Measurements from ENCODE around the gene MED17.
"Not testable (repeated sequence)": the region's sequence is repeated elsewhere in the genome, so short reads cannot be mapped to it uniquely, and the experiment has no call there.

The MED17 gene

DNA sequence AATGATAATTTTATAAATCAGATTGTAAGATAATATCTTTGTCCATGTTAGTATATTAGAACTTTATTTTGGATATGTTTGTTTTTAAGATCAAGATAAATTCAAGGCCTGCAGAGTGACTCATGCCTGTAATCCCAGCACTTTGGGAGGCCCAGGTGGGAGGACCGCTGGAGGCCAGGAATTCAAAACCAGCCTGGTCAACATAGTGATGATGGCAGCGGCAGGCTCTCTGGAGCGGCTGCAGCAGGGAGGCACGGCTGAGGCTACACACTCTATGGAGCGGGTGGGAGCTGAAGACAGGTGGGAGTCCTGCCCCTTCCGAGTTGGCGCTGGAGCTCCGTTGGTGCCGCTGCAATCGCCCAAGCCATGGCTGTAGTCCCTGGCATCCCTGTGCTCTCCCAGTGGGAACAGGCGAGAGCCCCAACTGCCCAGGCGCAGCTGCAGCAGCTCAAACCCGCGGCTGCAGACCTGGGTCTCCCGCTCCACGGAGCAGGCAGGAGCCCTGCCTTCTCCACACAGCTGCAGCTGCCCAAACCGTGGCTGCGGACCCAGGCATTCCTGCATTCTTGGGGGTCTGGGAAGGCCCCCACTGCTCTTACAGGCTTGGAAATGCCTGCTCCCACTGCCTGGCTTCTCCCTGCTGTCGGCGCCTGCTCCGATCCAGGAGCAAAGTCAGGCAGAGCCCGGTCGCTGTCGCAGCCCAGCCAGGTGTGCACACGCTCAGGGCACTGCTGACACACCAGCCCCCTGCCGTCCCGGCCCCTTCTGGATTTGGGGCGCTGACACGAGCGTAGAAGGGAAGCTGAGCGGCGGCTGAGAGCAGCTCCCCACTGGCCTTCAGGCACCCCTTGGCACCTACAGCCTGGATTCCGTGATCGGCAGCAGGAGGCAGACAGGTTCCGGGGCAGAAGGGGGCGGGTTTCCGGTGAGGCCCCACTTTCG lies 25.9 kb upstream of the MED17 start:
- no peak for DNase-seq

DNA sequence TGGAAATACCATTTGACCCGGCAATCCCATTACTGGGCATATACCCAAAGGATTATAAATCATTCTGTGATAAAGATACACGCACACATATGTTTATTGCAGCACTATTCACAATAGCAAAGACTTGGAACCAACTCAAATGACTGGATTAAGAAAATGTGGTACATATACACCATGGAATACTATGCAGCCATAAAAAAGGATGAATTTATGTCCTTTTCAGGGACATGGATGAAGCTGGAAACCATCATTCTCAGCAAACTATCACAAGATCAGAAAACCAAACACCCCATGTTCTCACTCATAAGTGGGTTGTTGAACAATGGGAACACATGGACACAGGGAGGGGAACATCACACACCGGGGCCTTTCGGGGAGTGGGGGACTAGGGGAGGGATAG lies 25.0 kb upstream of the MED17 start:
- not testable (repeated sequence) for DNase-seq

DNA sequence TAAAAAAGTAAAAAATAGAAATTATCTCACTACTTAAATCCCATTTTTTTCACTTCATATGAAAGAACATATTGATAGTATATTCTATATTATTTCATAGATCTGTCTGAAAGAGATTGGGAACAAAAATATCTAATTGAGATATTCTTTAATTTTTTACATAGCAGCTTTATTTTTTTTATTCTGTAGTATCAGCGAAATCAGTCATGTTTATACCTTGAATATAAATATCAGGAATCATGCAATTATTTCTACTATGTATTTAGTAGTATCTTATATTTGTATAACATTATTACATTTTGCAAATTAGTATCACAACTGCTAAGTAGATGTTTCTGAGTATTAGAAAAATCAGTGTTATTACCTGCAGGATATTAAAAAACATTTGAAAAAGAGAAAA lies 22.2 kb upstream of the MED17 start:
- no peak for DNase-seq

DNA sequence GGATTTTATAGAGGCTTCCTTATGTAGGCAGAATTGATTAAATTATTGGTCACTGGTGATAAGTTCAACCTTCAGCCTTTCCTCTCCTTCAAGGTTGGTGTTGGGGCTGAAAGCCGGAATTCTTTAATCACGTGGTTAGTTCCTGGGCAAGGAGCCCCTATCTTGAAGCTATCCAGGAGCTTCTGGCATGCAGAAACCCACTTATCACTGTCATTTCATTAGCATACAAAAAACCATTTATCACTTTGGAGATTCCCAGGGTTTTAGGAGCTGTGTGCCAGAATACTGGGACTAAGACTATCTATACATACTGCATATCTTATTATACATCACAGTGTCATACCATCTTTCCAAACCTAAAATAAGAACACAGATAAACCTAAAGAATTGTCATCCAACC lies 18.5 kb upstream of the MED17 start:
- no peak for DNase-seq

DNA sequence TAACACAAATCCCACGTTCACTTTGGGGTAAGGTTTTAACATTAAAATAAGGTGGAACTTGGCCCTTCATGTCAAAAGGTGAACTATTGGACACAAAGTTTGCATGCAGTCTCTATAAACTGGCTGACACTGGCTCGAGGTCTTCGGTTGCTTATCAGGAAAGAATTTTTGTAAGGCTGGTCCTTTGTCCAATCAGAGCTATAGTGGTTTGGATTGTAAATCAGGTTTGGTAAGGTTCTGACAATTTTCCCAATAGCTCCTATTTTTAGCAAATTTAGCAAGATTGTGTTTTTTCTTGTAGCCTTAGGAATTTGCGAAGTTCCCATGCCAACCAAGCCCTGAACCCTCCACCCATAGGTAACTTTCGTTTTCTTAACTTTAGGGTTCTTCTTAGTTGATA lies 17.6 kb upstream of the MED17 start:
- no peak for DNase-seq

DNA sequence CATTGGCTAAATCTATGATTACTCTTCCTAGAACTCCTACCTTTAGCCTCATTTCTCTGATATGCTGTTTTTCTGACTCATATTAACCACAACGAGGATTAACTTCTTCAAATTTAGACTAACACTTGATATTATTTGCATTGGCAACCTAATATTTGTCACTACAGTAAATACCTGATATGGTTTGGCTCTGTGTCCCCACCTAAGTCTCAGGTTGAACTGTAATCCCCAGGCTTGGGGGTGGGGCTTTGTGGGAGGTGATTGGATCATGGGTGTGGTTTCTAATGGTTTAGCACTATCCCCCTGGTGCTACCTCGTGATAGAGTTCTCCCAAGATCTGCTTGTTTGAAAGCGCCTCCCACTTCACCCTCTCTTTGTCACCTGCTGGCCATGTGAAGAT lies 17.1 kb upstream of the MED17 start:
- DNase-seq = no peak

DNA sequence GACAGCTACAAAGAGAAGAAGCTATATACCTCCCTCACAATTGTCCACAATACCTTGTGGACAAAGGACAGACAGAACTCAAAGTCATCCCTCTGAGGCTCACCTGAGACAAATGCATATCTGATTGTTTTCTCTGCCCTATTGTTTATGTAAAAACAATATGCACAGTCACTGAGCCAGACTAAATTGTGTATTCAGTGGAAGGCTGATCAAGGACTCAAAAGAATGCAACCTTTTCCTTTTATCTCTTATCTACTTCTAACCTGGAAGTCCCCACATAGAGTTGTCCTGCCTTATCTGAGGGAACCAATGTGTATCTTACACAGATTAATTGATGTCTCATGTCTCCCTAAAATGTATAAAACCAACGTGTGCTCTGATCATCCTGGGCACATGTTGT lies 13.9 kb upstream of the MED17 start:
- DNase-seq = no peak

DNA sequence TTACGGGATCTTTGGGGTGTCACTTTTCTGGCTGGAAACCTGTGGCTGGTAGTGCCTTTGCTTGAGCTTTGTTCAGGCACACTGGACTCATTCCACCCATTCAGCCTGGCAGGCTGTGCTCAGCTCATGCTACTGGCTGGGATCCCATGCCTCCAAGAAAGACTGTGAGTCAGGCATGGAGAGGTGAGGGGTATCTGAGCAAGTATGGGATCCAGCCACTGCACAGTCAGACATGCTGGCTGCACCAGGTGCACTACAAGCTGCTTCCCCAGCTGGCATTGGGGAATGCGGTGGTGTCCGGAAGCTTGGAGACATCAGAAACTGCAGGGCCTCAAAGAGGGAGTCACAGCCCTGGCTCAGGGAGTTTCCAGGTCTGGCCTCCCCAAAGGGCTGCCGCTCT lies 12.0 kb upstream of the MED17 start:
- DNase-seq = no peak

DNA sequence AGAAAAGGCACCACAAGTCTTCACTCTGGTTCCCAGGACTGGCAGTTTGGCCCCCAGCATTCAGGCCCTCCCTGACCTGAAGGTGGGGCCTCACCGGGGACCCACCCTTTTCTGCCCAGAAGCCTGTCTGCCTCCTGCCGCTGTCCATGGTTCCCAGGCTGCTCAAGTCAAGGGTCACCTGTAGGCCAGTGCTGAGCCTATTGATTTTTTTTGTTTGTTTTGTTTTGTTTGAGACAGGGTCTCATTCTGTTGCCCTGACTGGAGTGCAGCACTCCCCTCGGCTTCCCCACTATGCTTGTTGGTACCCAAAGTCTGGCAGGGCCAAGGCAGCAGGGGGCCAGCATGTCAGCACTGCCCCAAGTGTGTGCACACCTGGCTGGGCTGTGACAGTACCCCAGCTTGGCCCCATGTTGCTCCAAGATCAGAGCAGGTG lies 11.0 kb upstream of the MED17 start:
- DNase-seq = no peak

DNA sequence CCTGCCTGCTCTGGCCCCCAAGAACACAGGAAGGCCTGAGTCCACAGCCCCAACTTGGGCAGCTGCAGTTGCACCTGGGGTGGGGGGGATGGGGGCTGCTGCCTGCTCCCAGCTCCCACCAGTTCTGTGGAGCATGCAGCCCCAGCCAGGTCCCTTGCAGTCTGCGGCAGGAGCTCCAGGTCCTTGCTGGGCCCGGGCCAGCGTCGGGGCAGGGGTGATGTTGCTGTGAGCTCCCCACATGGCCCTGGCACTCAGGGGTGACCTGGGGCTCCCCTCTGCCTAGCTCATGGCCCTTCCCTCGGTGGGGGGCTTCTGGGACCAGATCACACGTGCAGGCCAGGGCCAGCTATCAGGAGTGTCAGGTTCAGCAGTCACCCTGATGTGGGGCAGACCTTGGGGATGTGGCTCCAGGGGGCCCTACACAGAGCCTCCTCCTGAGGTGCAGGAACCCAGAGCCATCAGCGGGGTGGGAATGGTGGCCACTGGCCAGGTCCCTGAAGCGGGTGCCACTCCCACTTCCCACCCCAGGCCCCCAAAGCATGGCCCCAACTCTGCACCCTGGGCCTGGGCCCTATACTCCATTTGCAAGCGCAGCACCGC lies 10.4 kb upstream of the MED17 start:
- no peak for DNase-seq

DNA sequence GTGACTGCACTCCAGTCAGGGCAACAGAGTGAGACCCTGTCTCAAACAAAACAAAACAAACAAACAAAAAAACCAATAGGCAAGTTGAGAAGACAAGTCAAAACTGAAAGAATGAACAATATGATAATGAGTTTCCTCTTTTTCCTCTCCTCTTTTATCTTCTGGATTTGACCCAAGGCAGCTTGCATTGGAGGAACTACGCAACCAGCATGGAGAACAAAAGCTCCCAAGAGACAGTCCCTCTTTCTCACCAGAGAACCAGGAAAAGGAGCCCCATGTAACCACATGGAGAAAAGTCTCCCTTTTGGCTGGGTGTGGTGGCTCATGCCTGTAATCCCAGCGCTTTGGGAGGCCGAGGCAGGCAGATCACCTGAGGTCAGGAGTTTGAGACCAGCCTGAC lies 9.5 kb upstream of the MED17 start:
- not testable (repeated sequence) for DNase-seq

DNA sequence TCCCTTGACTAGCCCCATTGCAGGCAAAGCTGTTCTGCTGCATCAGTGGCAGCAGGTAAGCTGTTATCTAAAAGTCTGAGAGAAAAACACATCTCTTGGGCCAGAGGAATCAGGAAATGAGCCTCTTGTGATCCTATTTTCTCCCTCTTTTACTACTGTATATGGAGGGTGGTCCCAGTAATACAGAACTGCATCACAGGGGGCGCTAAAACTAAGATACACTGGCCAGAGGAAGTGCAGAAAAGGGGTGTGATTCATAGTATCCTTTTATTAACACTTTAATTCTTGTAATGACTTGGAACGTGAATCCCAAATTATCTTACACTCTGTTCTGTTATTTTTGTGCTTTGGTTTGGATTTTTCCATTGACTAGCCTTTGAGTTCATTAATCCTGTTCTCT lies 8.8 kb upstream of the MED17 start:
- no peak for DNase-seq

DNA sequence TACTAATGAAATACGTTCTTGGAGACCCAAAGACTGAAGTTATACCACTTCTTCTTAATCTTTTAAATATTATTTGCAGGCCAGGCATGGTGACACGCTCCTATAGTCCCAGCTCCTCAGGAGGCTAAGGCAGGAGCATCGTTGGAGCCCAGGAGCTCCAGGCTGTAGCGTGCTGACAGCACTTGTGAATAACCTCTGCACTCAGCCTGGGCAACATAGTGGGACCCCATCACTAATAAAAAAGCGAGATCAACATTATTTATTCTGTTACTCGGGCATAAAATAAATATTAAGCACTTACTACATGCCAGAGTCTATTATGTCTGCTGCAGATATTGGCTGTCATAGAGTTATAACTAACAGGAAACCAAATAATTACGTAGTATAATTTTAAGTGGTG lies 720 bp upstream of the MED17 start:
- DNase-seq = no peak

DNA sequence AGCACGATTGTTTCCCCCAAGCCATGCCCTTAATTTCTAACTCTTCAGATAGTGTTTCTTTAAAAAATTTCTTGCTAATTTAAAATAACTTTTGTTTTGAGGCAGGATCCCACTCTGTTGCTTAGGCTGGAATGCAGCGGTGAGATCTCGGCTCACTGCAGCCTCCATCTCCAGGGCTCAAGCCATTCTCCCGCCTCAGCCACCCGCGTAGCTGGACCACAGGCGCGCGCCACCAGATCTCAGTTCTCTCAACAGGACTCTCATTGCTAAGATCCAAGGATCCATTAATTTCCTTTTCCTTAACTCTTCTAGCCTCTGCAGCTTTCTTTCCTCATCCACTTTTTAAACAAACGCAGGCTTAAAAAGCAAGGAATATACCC lies 327 bp upstream of the MED17 start:
- no peak for DNase-seq

DNA sequence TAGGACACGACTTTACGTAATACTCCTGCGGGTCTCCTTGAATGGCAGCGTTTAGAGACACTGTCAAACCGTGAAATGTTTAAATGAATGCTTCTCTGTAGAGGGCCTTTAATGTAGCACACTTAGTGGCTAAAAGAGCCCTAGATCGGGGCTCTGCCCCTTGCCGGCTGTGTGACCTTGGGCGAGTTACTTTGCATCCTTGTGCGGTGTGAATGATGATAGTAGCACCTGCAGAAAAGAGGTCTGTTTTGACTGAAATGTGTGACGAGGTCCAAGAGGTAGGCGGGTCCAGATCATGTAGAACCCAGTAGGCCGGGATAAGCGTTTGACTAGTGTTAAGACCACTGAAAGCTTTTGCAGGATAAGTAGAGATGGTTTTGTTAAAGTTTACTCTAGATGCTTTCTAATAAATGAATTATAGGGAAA lies 866 bp downstream of the MED17 start:
- DNase-seq = no peak

DNA sequence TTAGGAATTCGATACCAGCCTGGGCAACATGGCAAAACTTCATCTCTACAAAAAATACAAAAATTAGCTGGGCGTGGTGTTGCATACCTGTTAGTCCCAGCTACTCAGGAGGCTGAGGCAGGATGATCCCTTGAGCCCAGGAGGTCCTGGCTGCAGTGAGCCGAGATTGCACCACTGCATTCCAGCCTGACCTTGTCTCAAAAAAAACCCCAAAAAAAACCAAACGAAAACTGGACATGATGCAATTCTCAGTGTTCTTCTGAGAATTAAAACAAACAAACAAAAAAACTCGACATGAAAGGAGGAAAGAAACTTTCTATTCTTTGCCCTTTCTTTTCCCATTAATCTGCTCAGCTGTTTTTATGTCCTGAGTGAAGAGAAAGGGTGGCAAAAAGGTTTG lies 7.4 kb downstream of the MED17 start:
- DNase-seq = no peak

DNA sequence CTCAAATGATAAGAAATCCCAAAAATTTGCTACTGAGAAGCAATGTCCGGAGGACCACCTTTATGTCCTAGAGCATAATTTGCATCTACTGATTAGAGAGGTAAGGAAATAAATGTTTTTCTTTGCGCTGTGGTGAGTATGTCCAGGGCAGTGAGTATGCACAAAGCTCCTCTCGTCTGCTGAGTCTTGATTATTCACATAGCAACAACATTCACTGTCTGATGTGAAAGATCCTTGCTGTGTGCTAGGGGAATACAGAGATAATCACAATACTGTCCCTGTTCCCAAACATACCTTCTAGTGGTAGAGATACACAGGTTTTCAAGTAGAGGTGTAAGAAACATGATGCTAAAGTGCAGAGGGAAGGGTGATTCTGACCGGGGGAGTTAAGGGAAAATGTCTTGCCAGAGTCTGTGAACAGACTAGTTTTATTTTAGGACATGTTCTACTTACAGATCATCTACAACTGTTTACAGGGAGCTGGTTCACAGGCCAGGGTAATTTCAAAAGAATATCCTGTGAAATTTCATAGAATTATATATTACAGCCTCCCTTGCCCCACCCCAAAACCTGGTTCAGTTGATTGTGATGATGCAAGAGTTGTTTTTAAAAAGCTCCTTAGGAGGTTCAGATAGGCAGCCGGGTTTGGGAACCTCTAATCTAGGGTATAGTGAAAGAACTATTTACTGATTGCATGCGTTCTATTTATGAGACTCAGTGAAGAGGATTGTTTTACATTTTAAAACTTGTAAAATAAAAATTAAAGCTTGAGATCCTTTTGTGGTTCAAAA lies 12.6 kb downstream of the MED17 start:
- DNase-seq = no peak

DNA sequence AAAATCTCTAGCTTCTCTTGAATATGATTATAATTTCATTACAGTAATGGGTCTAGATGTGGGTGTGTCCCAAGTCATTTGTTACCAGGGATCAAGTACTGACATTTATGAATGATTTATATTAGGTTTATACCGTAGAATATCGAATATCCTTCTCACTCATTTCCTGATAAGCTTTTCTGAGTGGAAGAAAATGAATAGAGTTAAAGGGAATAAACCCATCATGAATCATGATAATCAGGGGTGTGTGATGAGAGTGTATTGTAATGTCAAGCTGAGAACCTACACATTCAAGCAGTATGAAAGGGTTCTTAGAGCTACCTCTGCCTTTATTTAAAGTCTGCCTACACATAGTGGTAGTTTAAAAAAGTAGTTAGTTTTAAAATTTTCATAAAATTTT lies 17.3 kb downstream of the MED17 start:
- no peak for DNase-seq

DNA sequence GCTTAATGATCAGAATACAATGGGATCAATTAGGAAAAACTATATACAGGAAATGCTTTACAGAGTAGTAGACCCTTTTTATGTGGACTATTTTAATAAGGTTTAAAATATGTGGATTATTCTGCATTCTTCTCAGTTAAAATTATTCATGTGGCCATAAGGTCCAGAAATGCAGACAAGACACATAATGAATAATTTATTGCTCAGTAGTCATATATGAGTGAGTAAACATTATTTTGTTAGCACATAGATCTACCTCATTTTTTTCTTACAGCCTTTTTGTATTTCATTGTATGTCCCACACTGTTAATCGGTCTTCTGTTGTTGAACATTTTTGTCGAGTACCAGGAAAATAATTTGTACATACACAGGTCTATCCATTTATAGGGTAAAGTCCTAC lies 20.8 kb downstream of the MED17 start:
- no peak for DNase-seq

DNA sequence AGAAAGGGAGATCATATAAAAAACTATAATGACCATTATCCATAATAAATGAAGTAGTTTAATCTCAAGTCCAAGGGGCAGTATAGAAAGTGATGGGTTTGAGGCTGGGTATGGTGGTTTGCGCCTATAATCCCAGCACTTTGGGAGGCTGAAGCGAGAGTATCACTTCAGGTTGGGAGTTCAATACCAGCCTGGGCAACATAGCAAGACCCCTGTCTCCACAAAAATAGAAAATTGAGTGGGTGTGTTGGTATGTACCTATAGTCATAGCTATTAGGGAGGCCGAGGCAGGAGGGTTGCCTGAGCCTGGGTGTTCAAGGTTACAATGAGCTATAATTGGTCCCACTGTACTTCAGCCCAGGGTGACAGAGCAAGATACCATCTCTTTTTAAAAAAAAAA lies 23.9 kb downstream of the MED17 start:
- no peak for DNase-seq

DNA sequence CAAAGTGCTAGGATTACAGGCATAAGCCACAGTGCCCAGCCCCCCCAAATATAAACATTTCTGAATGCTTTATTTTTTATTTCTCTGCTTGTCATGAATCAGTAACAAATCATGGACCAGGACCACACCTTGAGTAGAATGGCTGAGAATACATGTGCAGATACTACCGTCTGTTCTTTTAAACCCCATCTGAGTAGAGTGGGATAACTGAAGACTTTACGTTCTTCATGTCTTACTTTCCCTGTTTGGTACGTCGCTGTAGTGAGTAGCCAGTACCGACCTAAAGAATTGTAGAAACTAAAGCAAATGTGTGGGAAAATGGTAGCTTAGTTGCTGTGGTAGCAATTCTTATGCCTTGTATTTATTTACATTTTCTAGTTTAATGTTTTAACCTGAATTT lies 29.9 kb downstream of the MED17 start:
- DNase-seq = no peak

DNA sequence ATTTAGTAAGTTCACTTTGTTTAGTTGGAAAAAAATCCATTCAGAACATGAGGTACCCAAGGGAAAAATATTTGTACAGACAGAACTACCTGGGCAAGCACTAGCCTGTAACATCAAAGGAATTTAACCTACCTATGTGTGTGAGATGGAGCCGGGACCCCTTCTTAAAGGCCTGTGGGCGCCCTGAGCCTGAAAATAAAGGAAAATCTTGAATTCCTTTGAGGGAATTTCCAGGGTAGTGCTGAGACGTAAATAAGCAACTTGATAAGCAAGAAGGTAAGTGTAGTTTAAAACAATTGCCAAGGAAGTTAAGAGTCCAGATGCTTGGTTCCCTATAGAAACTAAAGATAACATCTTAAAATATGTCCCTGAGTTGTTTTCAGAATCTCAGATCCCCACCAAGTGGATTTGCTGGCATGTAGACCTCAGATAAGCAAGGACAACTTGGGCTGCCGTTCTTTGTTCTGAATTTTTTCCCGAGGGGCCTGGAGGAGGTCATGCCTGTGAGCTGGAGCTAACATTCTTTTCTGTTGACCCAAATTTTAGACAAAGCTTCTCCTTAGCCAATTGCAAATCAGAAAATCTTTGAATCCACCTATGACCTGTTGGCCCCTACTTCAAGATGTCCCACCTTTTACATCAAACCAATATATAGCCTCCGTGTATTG lies 31.0 kb downstream of the MED17 start:
- DNase-seq = no peak

Data from amniotic stem cell (primary cell).